NCI-H2227 treated with DMSO at 0.1 percent for 48 hours (cell line): ENCODE results near the gene NIPAL1.

Experiments used
- DNase-seq: peaks from one replicate; lab custom pipeline; 2025; lab: John Stamatoyannopoulos, UW

The NIPAL1 gene

DNA sequence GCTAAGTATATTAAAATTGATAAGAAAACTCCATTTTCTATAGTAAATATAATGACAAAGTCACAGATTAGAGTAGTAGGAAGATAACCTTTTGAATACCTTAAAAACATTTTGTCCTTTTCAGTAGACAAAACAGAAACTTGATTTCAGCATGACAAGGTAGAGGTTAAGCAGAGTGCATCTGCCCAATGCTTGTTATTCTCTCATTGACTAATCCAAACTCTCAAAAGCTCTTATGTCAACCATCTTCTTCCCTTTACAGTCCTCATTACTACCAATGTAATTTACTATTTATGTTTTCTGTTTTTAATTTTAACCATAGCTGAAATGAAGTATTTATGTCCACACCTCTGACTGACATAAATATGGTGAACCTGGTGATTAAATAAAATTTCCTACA, 11.1 kb downstream of the NIPAL1 start:
- DNase-seq = no peak

DNA sequence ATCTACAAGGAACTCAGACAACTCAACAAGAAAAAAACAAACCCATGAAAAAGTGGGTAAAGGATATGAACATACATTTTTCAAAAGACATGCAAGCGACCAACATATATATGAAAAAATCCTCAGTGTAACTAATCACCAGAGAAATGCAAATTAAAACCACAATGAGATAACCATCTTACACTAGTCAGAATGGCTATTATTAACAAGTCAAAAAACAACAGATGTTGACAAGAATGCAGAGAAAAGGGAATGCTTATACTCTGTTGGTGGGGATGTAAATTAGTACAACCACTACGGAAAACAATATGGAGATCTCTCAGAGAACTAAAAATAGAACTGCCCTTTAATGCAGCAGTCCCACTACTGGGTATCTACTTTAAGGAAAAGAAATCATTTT, 12.1 kb downstream of the NIPAL1 start:
- DNase-seq = no peak

DNA sequence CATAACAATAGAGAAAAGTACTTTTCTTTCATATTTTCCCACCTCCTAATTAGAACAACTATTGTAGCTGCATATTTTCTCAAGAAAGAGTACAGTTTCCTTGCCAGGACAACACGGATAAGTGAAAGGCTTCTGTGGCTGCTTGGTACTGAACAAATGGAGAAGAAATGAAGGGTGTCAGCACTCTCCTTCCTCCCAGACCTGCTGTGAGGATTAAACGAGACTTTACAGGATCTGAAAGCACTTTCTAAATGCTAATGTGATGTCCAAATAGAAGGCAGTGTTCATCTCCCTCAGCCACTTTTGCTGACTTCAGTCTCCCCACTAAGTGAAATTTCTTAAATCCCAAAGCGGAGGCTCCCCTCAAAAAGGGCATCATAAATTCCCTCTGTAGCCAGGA, 13.9 kb downstream of the NIPAL1 start:
- DNase-seq = no peak

DNA sequence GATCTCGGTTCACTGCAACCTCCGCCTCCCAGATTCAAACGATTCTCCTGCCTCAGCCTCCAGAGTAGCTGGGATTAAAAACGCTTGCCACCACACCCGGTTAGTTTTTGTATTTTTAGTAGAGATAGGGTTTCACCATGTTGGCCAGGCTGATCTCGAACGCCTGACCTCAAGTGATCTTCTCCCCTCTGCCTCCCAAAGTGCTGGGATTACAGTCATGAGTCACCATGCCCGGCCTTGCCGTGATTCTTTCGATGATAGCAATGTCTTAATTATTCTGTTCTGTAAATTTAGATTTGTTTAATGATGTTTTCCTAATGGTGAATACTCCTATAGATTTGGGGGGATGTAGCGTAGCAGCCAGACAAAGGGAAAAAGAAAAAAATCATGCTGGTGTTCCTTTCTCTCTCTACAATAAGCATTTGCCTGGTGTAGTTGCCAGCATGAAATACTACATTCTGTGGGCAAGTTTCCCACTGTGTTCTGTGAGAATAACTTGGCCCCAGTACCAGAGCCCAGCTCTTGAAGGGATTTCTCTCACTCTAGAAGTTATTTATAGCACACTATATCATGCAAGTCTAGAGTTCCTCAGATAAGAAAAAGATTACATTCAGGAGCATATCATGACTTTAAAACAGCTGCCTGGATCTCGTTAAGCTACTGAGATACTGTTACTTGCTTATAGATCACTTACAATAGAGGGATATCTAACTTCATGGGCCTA, 15.4 kb downstream of the NIPAL1 start:
- no peak for DNase-seq

DNA sequence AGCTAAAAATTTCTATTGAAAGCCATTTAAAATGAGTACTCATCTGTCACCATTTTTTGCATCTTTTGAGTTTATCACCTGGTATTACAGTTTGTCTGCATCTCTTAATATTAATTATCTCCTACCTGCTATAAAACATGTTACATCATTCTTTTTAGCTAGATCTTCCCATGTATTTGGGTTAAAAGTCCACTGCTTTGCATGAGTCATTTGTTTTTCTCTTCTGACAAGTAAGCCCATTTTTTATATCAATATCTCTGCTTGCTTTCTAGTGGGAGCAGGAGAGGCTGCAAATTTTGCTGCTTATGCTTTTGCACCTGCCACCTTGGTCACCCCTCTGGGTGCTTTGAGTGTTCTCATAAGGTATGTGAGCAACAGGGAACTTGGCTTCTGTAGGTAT, 16.1 kb downstream of the NIPAL1 start:
- no peak for DNase-seq

DNA sequence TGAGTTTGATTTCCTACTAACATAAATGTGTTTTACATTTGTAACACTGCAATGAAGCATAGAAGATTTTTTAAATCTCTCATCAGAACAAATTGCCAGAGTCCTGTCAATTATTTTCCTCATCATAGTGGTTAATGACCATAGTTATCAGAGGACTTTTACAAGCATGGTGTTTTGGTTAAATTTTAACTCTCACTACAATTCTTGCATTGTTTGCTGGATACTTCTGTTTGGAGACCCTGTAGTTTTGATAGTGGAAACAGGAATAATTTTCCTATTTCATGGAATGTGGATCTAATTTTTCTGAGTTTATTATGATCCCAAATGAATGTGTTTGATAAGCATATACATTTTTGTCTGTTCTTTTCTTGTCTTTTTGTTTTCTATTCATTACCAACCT, 16.8 kb downstream of the NIPAL1 start:
- no peak for DNase-seq

DNA sequence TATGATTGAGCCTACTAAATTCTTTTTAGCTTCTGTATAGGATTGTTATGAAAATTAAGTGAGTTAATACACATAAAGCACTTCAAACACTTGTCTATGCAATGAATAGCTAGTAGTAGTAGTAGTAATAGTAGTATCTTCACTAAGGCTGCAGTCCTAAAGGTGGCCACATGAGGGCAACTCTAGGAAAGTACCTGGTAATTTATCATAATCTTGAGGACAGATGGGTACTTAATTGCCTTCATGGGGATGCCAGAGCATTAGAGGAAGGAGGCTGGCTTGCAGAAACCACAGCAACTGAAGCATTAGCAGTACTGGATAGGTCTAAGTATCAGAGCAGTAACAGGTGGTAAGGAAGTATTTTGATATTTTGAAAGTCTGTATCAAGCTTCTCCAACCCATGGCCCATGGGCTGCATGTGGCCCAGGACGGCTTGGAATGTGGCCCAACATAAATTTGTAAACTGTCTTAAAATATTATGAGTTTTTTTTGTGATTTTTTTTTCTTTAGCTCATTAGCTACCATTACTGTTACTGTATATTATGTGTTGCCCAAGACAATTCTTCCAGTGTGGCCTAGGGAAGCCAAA, 17.3 kb downstream of the NIPAL1 start:
- peak; percentile 1 for DNase-seq

DNA sequence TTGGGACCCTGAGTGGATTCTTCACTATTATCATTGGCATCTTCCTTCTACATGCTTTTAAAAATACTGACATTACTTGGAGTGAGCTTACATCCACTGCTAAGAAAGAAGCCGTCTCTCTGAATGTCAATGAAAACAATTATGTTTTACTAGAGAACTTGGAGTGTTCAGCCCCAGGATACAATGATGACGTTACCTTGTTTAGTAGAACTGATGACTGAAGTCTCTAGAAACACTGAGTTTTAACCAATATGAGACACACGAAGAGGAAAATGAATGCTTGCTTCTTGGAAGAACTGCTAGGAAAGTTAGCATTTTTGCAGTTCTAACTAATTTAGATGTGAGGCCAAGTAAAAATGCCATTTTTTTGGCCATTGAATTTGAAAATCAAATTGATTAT, 19.4 kb downstream of the NIPAL1 start:
- DNase-seq = no peak

DNA sequence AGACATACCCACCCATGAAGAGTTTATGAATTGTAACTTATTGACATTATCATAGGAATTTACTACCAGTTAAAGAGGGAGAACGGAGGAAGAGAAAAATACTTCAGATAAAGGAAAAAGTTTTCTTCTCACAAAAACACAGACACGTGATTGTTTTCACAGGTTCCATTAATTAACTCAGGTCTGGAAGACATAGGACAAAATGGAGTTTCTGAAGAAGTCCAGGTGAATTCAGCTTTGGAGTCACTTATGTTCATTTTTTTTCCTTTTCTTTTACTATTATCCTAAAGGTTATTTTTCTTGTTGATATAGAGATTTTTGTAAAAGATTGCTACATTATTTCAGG, 20.5 kb downstream of the NIPAL1 start:
- DNase-seq = no peak

DNA sequence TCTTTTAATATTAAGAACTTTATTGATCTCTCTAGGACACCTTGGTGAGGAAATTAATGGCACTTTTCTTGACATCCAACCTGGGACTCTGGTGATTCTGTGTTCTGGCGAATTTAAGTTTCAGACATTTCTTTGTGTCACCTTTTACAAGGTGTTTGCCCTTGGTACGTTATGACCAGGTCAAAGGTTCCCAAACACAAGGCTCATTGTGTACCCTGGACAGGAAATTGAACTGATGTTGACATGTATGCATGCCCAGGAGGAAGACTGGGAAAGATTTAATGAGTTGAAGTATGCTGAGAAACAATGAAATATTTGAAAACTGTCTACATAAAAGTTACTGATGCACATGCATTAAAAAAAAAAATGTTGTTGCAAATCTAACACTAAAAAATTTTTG, 22.1 kb downstream of the NIPAL1 start:
- DNase-seq = no peak

DNA sequence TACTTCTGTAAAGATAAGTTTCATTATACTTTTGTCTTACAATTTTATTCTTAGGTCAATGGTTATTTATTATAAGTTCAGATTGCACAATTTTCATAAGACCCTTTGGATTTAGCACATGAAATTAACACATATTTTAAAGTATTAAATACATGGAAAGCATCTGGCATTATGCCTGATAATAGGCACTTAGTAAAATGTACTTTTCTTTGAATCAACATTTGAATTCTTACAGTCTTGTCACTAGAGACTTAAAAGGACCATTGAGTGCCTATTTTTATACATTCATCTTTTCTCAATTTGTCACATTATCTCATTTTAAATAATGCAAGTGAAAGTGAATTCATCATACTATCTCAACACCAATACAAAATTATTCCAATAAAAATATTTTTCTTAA, 23.0 kb downstream of the NIPAL1 start:
- no peak for DNase-seq

DNA sequence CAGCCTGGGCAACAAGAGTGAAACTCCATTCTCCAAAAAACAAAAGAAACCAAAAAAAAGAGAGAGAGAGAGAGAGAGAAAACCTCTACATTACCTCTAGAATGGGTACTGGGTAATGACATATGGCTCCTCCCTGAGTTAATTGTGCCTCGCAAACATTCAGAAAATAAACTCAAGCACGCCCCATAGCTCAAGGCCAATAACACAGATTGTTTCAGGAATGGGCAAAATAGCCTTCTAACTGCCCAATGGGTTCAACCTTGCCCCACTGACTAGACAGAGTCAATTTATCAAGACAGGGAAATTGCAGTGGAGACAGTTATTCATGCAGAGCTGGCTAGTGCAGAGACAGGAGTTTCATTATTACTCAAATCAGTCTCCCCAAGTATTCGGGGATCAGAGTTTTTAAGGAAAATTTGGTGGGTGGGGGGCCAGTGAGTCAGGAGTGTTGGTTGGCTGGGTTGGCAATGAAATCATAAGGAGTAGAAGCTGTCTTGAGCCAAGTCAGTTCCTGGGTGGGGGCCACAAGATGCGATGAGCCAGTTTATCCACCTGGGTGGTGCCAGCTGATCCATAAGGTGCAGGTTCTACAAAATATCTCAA, 25.1 kb downstream of the NIPAL1 start:
- no peak for DNase-seq

DNA sequence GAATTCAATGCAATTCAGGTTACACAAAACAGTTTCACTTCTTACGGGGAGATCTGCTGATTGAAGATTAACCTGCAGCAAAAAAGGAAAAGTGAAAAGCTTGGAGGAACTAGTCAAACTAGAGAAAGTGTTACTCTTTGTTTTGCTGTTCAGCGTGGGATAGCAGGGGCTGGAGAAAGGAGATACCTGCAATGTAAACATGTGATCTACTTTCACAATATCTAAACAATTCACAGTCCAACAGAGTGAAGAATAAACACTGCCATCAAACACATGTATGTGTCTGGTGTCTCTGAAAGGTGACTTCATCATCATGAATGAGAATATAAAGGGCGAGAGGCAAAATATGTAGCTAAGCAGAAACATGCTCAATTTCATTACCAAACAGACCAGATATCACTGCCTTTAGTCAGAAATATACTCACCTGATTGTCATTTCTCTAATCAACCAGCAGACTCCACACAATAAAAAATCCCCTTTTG, 26.4 kb downstream of the NIPAL1 start:
- no peak for DNase-seq

DNA sequence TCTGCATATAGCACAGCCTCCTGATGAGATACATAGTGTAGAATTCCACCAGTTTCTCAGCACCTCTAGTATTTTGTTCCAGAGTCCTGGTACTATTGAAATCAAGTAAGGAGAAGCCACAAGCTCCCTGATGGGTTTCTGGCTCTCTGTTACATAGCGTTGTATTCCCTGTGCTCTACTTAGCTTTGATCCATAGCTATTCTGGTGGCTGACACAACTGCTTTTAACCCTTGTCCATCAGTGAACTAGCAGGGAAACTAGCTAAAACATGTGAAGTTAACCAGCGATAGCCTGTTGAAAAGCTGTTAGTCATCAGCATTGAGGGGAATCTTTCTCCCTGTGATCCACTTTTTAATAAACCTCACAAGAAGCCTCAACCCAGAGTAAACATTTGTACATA, 26.9 kb downstream of the NIPAL1 start:
- no peak for DNase-seq

DNA sequence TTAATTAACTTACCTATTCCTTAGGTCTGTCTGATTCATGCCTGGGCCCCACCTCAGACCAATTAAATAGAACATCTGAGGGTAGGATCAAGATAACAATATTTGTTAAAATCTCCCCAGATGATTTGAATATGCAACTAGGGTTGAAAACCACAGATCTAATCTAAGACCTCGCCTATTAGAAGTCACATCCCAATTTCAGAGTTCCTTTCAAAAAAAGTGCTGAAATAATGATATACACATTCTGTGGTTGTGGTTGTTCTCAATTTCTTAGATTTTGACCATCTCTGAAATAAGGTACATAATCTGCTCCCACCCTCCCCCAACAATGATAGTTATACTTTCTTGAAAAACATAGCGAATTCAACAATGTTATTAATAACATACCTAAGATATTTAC, 27.7 kb downstream of the NIPAL1 start:
- DNase-seq = no peak

DNA sequence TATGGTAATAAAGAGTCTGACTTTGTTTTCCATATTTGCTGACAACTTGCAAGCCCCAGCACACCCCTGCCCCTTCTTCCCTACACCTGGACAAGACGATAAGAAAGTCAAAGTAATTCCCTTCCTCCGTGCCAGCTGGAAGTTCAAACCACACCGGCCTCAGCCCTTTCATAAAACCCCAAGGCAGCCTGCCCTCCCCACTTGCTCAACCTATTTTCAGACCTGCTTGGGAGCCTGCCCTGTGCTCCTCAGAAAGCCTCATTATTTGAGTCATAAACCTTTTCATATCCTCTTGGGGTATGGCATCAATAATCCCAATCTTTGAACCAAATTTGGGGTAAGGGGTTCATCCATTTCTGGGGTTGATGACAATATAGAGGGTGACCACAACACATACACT, 29.5 kb downstream of the NIPAL1 start:
- no peak for DNase-seq

DNA sequence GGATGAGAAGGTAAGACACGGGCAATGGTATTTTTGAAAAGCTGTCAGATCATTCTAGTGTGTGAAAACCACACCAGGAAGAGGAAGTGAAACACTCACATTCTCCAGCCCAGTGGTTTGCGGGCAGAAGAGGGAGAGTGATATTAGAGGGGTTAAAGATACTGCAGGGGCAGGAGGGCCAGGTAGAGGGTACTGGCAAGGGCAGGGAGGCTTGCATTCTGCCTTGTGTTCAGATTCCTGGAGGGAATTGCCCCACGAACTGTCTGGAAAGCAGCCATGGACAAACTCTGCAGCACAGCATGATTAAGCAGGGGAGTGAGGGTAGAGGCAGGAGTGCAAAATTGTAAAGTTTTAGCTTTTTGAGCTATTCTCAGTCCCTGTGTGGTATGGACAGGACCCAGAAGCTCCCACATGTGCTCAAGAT, 30.9 kb downstream of the NIPAL1 start:
- no peak for DNase-seq

DNA sequence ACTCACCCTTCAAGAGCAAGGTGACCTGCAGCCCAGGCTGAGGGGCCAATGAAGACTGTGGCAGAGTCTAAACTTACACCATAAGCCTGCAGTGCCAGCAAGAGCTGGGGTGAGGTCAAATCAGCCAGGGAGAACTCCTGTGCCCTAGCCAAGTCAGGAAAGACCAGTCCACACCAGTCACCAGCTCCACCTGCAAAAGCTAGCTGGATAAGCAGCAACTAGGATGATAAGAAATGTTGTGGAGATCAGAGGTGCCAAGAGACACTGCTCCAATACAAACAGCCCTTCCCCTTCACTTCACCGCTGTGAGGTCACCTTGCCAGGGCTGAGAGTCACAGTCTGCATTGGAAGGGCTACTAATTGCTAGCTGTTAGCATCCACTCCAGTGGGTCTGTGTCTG, 31.3 kb downstream of the NIPAL1 start:
- no peak for DNase-seq

DNA sequence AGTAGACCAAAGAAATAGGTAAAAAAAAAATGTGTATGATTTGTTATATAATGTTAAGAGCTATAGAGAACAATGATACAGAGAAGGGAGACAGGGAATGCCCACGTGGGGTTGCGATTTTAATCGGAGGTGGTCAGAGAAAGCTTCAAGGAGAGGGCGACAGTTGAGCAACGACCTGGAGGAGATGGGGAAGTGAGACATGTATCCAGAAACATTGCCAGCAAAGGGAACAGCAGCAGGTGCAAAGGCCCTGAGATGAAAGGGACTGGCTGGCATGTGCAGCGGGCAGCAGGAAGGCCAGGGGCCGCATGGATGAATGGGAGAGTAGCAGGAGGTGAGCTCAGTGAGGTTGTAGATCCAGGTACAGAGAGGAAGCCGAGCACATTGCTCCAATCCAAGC, 32.9 kb downstream of the NIPAL1 start:
- no peak for DNase-seq

DNA sequence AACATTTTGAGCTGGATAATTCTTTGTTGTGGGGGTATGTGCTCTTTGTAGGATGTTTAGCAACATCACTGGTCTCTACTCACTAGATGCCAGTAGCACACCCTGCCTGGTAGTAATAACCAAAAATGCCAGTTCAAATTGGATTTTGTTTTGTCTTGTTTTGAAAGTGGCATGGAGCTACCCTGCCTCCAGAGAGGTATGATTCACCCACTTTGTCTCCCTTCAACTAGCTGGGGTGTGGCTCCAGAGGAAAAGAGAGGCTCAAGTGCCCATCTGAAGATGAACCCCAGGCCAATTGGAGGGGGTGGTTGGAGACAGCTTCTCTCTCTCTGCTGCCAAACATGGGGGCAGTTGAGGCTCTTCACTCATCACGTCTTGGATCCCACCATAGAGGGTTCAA, 34.5 kb downstream of the NIPAL1 start:
- DNase-seq = no peak

DNA sequence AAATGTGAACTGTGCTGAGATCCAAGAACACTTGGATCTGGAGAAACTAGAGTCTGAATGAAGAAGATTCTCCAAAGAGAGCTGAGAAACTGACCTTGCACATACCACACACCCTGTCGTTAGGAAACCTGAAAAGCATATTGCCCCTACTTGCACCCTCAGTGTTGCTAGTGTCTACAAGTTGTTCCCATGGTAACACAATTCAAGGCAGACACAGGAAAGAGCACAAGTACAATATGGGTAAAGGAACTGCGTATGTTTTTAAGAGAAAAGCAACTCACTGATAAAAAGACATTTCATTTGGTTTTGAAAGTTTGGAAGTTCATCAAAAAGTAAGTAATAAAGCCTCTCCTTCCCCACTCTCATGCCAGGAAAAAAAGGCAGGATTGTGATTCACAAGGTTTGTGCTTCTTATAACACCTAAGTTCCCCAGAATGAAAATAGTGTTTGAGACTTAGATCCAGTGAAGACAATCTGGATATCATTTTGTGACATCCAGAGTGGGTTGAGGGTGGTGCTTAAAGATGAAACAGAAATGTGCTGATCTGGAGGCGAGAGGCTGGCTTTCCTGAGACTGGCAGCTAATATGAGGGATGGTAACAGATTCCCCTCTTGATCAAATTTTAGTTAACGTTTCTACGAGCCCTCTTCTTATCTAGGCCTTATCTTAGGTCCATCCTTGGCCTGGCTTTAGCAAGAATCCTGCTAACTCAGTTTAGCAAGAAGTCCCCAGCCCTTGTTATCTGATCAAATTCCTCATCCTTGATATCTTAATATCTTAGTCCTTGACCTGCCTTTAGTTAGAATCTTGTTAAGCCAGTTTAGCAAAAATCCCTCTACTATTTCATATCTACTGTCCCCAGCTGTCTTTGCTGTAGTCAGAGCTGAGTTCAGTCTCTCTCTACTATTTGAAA, 42.3 kb downstream of the NIPAL1 start:
- DNase-seq = no peak

DNA sequence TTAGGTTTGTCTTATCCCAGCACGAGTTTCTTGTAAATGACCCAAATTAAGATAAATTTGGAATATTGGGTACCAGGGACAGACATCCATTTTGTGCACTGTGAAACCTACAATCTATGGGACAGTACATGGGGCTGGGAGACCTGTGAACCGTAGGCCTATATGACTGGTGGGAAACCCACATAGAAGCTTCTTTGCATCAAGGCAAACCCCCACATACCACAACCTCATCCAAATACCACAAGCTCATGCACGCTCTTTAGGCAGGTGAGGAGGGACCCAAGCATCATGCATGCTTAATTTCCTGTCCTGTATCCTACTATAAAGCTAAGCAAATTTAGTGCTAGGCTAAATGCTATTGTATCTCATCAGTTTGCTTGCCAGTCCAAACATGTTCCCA, 47.8 kb downstream of the NIPAL1 start:
- no peak for DNase-seq

DNA sequence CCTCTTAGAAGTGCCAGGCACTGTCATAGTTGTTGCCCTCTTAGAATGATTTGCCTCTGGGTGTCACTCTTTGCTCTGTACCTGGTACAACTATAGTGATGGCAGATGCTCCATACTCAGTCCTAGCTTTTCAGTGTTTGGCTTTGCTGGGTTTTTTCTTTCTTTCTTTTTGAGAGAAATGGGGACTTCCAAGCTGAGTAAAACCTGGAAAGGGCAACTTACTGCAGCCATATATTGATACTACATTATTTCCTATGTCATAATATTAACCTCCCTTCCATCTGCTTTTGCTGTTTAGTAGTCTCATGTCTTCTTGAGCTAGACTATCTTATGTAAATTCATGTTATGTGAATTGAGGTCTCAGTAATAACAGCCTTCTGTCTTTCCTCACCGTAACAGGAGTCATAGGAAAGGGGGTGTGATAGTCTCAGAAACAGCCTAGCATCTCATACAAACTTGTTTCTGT, 49.0 kb downstream of the NIPAL1 start:
- DNase-seq = no peak
